ENCODE results near the gene GPR55.

DNA sequence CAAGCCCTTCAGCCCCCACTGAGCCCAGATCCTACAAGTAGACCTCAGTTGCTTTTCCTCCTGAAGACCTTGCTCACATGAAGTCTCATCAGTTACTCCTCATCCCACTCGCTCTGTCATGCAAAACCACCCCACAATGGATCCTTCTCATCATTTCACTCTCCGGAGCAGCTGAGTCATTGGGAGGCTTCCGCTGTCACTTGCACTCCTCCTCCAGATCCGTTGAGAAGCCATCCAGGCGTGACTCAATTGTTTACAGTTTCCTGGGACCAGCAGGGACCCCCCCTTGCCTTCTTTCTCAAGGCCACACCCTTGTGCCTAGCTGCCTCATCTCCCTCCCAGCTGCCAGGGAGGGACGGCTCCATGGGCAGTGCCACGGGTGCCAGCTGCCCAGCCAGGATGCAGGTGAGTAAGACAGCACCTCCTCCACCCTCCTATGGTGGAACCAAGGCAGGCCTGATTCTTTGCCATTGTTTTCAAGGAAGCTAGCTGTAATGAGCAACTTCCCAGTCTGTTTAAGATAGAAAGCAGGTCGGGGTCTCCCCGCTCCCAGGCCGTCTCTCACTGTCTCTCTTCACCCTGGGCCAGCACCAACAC, 16.3 kb downstream of the GPR55 start:
- TF ChIP-seq SP2 (tag by site-specific recombination; IDR thresholded peaks at IDR 0.05), result no peak
- TF ChIP-seq, protein P1, sequence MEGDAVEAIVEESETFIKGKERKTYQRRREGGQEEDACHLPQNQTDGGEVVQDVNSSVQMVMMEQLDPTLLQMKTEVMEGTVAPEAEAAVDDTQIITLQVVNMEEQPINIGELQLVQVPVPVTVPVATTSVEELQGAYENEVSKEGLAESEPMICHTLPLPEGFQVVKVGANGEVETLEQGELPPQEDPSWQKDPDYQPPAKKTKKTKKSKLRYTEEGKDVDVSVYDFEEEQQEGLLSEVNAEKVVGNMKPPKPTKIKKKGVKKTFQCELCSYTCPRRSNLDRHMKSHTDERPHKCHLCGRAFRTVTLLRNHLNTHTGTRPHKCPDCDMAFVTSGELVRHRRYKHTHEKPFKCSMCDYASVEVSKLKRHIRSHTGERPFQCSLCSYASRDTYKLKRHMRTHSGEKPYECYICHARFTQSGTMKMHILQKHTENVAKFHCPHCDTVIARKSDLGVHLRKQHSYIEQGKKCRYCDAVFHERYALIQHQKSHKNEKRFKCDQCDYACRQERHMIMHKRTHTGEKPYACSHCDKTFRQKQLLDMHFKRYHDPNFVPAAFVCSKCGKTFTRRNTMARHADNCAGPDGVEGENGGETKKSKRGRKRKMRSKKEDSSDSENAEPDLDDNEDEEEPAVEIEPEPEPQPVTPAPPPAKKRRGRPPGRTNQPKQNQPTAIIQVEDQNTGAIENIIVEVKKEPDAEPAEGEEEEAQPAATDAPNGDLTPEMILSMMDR (tag by site-specific recombination; IDR thresholded peaks at IDR 0.05), result no peak
- no peak for TF ChIP-seq ZBTB8A (tag by site-specific recombination; IDR thresholded peaks at IDR 0.05)
- TF ChIP-seq, protein P2, sequence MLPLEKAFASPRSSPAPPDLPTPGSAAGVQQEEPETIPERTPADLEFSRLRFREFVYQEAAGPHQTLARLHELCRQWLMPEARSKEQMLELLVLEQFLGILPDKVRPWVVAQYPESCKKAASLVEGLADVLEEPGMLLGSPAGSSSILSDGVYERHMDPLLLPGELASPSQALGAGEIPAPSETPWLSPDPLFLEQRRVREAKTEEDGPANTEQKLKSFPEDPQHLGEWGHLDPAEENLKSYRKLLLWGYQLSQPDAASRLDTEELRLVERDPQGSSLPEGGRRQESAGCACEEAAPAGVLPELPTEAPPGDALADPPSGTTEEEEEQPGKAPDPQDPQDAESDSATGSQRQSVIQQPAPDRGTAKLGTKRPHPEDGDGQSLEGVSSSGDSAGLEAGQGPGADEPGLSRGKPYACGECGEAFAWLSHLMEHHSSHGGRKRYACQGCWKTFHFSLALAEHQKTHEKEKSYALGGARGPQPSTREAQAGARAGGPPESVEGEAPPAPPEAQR (tag by site-specific recombination; IDR thresholded peaks at IDR 0.05), result no peak
- TF ChIP-seq, protein P3, sequence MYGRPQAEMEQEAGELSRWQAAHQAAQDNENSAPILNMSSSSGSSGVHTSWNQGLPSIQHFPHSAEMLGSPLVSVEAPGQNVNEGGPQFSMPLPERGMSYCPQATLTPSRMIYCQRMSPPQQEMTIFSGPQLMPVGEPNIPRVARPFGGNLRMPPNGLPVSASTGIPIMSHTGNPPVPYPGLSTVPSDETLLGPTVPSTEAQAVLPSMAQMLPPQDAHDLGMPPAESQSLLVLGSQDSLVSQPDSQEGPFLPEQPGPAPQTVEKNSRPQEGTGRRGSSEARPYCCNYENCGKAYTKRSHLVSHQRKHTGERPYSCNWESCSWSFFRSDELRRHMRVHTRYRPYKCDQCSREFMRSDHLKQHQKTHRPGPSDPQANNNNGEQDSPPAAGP (tag by site-specific recombination; IDR thresholded peaks at IDR 0.05), result peak; percentile 46; the same call in 1 of the 2 replicates
- no peak for TF ChIP-seq SETDB1 (IDR thresholded peaks at IDR 0.05; ENCODE audit: insufficient read length, low read length)
- TF ChIP-seq, protein P4, sequence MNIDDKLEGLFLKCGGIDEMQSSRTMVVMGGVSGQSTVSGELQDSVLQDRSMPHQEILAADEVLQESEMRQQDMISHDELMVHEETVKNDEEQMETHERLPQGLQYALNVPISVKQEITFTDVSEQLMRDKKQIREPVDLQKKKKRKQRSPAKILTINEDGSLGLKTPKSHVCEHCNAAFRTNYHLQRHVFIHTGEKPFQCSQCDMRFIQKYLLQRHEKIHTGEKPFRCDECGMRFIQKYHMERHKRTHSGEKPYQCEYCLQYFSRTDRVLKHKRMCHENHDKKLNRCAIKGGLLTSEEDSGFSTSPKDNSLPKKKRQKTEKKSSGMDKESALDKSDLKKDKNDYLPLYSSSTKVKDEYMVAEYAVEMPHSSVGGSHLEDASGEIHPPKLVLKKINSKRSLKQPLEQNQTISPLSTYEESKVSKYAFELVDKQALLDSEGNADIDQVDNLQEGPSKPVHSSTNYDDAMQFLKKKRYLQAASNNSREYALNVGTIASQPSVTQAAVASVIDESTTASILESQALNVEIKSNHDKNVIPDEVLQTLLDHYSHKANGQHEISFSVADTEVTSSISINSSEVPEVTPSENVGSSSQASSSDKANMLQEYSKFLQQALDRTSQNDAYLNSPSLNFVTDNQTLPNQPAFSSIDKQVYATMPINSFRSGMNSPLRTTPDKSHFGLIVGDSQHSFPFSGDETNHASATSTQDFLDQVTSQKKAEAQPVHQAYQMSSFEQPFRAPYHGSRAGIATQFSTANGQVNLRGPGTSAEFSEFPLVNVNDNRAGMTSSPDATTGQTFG (tag by site-specific recombination; IDR thresholded peaks at IDR 0.05; ENCODE audit: borderline replicate concordance), result no peak
- TF ChIP-seq, protein P5, sequence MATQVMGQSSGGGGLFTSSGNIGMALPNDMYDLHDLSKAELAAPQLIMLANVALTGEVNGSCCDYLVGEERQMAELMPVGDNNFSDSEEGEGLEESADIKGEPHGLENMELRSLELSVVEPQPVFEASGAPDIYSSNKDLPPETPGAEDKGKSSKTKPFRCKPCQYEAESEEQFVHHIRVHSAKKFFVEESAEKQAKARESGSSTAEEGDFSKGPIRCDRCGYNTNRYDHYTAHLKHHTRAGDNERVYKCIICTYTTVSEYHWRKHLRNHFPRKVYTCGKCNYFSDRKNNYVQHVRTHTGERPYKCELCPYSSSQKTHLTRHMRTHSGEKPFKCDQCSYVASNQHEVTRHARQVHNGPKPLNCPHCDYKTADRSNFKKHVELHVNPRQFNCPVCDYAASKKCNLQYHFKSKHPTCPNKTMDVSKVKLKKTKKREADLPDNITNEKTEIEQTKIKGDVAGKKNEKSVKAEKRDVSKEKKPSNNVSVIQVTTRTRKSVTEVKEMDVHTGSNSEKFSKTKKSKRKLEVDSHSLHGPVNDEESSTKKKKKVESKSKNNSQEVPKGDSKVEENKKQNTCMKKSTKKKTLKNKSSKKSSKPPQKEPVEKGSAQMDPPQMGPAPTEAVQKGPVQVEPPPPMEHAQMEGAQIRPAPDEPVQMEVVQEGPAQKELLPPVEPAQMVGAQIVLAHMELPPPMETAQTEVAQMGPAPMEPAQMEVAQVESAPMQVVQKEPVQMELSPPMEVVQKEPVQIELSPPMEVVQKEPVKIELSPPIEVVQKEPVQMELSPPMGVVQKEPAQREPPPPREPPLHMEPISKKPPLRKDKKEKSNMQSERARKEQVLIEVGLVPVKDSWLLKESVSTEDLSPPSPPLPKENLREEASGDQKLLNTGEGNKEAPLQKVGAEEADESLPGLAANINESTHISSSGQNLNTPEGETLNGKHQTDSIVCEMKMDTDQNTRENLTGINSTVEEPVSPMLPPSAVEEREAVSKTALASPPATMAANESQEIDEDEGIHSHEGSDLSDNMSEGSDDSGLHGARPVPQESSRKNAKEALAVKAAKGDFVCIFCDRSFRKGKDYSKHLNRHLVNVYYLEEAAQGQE (tag by site-specific recombination; IDR thresholded peaks at IDR 0.05), result no peak
- TF ChIP-seq ZNF623 (tag by site-specific recombination; IDR thresholded peaks at IDR 0.05), result no peak
- no peak for TF ChIP-seq ZBTB1 (tag by site-specific recombination; IDR thresholded peaks at IDR 0.05)
